Measurements from ENCODE around the gene STAM. TPM values are rescaled to one million over a fixed set of nuclear protein-coding genes. Genes with fewer than 3 reads are reported as not detected.
"Not testable (repeated sequence)": the region's sequence is repeated elsewhere in the genome, so short reads cannot be mapped to it uniquely, and the experiment has no call there.

STAM gene
- total RNA-seq, 6 donors from 2014 or later, result 18.9 to 85.1 (median 31.2) TPM

GRCh38 chr10:17616403-17617030, 27.4 kb upstream of the STAM start:
- Histone ChIP-seq H3K4me3 (peak overlapping the region; percentile 82 to 98 (median 90)), H3K4me1 (peaks cover 3 to 15% (median 10%) of the 10 kb centered on the region in 4 donors), H3K36me3 (peaks cover 0 to 4% (median 0%) of the 10 kb centered on the region in 4 donors), H3K27me3 (no peaks in the 10 kb centered on the region), H3K27ac (peak overlapping the region; percentile 86 to 94 (median 90)), H3K9me3 (no peaks in the 10 kb centered on the region)
- WGBS, 2 donors, result 3 to 6% methylated on average over 18 to 32 of the region's 48 CpGs
- DNase-seq (peak; percentile 89 to 94), ATAC-seq (ENCODE audit: low FRiP score in 2 of 2) (peak; percentile 90 to 94)
- TF ChIP-seq CTCF (IDR thresholded peaks at IDR 0.05) (no peak), POLR2A (IDR thresholded peaks at IDR 0.05) (no peak), POLR2AphosphoS5 (IDR thresholded peaks at IDR 0.05) (no peak), EP300 (IDR thresholded peaks at IDR 0.05) (no peak)

DNA sequence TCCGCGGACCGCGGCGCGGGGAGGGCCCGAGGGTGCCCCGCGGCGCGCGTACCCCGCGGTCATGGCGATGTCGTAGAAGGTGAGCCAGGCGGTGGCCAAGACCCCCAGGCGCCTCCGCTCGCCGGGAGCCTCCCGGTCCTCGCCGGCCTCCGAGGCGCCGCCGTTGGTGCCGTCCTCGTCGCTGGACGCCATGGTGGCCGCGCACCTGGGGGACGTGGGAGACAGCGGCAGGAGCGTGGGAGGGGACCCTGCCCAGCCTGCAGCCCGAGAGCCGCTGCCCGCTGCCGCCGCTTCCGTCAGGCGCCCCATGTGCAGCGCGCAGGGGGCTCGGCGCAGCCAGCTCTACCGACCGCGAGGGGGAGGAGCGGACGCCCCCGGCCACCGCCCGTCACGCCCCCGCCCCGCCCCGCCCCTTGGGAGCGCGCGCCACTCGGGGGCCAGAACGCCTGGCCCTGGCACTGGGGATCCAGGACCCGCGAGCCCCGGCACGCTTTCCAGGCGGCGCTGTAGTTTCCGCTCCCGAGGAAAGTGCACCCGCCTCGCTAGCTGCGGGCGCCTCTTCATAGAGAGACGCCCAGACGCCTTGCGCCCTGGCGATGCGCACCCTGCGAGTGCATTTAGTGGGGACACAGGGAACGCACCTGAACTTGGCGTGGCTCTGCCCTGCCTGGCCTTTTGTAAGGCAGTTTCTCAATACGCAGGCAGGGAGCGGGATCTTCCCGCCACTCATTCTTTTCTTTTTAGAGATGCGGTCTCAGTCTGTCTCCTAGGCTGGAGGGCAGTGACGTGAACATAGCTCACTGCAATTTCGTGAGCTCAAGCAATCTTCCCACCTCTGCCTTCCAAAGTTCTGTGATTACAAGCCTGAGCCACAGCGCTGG, 26.7 kb upstream of the STAM start, which contains the start of gene HACD1:
HACD1 (minus strand) TSS at position 344 of the 881 bp plus-strand sequence; CDS start at position 309, 35 bp downstream.
- H3K4me3 ChIP-seq, result peak within 1 kb of the TSS; percentile 82 to 98 (median 90)
- peak; percentile 26 to 32 for TF ChIP-seq POLR2AphosphoS5 (IDR thresholded peaks at IDR 0.05)
- TF ChIP-seq EP300 (IDR thresholded peaks at IDR 0.05), result no peak
- TF ChIP-seq POLR2A (IDR thresholded peaks at IDR 0.05), result peak in 2 of 4 donors; percentile 65 to 80
- TF ChIP-seq CTCF (IDR thresholded peaks at IDR 0.05), result peak in 4 of 6 experiments; percentile 13 to 26 (median 17)
- H3K27ac ChIP-seq, result peak within 1 kb of the TSS; percentile 86 to 94 (median 90)
- H3K36me3 ChIP-seq, result peaks cover 0 to 4% (median 0%) of the 10 kb centered on the region in 4 donors
- H3K4me1 ChIP-seq, result peaks cover 3 to 15% (median 10%) of the 10 kb centered on the region in 4 donors
- peak; percentile 86 to 87 for ATAC-seq (ENCODE audit: low FRiP score in 2 of 2)
- 2 to 3% methylated on average over 8 to 51 of the region's 92 CpGs for WGBS, 2 donors
- H3K9me3 ChIP-seq, result no peaks in the 10 kb centered on the region
- no peaks in the 10 kb centered on the region for H3K27me3 ChIP-seq
- peak; percentile 79 to 94 for DNase-seq

DNA sequence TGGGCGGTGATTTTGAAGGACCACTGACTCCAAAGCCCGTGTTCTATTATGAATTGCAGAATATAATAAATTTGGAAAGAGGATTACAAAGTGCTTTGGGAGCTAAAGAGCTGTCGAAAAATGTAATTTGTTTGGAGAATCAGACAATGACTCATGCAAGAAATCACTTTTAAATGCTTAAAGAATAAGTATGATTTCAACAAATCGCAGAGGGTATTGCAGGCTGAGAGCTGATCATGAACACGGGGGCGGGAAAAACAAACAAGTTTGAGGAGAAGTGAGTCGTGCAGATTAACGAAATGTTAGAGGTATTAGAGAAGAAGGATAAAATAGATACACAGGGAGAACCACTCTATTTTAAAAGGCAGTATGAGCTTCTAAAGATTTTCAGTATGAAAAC, 21.9 kb upstream of the STAM start:
- no peak overlapping the region for H3K4me3 ChIP-seq
- H3K27me3 ChIP-seq, result no peaks in the 10 kb centered on the region
- DNase-seq, result no peak
- WGBS, 2 donors, result 59 to 72% methylated on average over 8 of the region's 8 CpGs
- TF ChIP-seq CTCF (IDR thresholded peaks at IDR 0.05) (no peak), POLR2AphosphoS5 (IDR thresholded peaks at IDR 0.05) (no peak), POLR2A (IDR thresholded peaks at IDR 0.05) (no peak)
- no peak overlapping the region for H3K27ac ChIP-seq
- H3K9me3 ChIP-seq, result no peaks in the 10 kb centered on the region
- no peak for ATAC-seq (ENCODE audit: low FRiP score in 2 of 2)
- H3K36me3 ChIP-seq, result no peaks in the 10 kb centered on the region
- H3K4me1 ChIP-seq, result peaks cover 3 to 9% (median 7%) of the 10 kb centered on the region in 4 donors

GRCh38 chr10:17624996-17625395, 19.0 kb upstream of the STAM start:
- no peak for ATAC-seq (ENCODE audit: low FRiP score in 2 of 2)
- Histone ChIP-seq H3K27me3 (no peaks in the 10 kb centered on the region), H3K27ac (no peak overlapping the region), H3K9me3 (no peaks in the 10 kb centered on the region), H3K4me3 (no peak overlapping the region), H3K4me1 (no peaks in the 10 kb centered on the region), H3K36me3 (no peaks in the 10 kb centered on the region)
- DNase-seq, result no peak
- WGBS, 2 donors, result 59 to 63% methylated on average over 3 of the region's 3 CpGs
- TF ChIP-seq POLR2AphosphoS5 (IDR thresholded peaks at IDR 0.05), result no peak
- TF ChIP-seq POLR2A (IDR thresholded peaks at IDR 0.05), result no peak

DNA sequence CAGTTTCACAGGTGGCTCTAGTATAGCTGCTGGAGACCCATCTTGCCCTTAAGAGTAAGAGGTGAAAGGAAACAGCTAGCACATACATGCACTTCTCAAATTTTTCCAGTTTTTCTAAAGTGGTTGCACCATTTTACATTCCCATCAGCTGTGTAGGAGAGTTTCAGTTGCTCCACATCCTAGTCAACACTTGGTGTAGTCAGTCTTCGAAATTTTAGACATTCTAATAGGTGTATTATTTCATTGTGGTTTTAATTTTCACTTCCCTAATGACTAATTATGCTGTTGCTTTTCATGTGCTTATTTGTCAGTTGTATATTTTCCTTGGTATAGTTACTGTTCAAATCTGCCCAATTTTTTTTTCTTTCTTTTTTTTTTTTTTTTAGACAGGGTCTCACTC, 17.3 kb upstream of the STAM start:
- ATAC-seq (ENCODE audit: low FRiP score in 2 of 2) (no peak), DNase-seq (no peak)
- Histone ChIP-seq H3K4me3 (no peak overlapping the region), H3K4me1 (no peaks in the 10 kb centered on the region), H3K27ac (no peak overlapping the region), H3K27me3 (no peaks in the 10 kb centered on the region), H3K36me3 (no peaks in the 10 kb centered on the region), H3K9me3 (no peaks in the 10 kb centered on the region)
- TF ChIP-seq CTCF (IDR thresholded peaks at IDR 0.05) (no peak), POLR2AphosphoS5 (IDR thresholded peaks at IDR 0.05) (no peak), EP300 (IDR thresholded peaks at IDR 0.05) (no peak), POLR2A (IDR thresholded peaks at IDR 0.05) (no peak)
- 65 to 79% methylated on average over 1 of the region's 1 CpG for WGBS, 2 donors

DNA sequence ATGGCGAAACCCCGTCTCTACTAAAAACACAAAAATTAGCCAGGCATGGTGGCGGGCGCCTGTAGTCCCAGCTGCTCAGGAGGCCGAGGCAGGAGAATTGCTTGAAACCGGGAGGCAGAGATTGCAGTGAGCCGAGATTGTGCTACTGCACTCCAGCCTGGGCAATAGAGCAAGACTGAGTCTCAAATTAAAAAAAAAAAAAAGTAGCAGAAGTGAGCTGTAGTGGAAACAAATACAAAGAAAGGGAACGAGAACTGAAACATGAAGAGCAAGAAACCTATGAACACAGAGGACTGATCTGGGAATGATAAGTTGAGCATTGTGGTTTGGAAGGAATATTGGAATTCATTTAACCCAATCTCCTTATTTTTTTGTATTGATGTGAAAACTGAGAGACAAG, 11.4 kb upstream of the STAM start:
- 86 to 91% methylated on average over 8 of the region's 8 CpGs for WGBS, 2 donors
- not testable (repeated sequence) for DNase-seq; H3K36me3 ChIP-seq; H3K27ac ChIP-seq; H3K27me3 ChIP-seq; ATAC-seq (ENCODE audit: low FRiP score in 2 of 2); H3K4me3 ChIP-seq; H3K4me1 ChIP-seq; H3K9me3 ChIP-seq
